Measurements from ENCODE around the gene CDKN1A.

- TF ChIP-seq CTCF (IDR thresholded peaks at IDR 0.05; ENCODE audit: low read length), result no peak
- no peak for TF ChIP-seq EZH2 (IDR thresholded peaks at IDR 0.05; ENCODE audit: borderline replicate concordance, low read length)
Observed at GRCh38 chr6:36636687-36637418, 41.7 kb upstream of the CDKN1A start.
